Measurements from ENCODE around the gene MS4A15.

DNA sequence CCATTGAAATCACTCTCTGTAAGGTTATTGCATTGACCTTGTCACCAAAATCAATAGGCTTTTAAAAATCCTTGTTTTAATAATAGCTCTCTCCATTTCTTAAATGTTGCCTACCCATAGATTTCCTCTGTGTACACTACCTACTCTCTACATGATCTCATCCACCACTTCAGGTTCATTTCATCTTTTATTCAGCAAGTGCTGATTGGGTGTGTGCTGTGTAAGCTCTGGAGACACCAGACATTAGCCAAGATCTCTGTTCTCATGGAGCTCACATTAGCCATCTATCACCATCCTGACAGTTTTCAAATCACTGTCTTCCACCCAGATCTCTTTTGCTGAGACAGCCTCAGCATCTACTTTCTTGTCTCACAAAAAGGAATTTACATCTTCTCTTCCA lies 24.1 kb downstream of the MS4A15 start:
- no peak for TF ChIP-seq EZH2 (IDR thresholded peaks at IDR 0.05; ENCODE audit: insufficient read depth, poor library complexity, severe bottlenecking)
- no peak for TF ChIP-seq EZH2phosphoT487 (IDR thresholded peaks at IDR 0.05; ENCODE audit: insufficient read depth, low read depth)
